Neural cell (in vitro differentiated cells): ENCODE measurements around the gene STK32A. TPM values are rescaled to one million over a fixed set of nuclear protein-coding genes. Genes with fewer than 3 reads are reported as not detected.

ENCODE experiments used
- H2AFZ ChIP-seq: fragments of 200-600, 300-800 bp; sonication (generic), shearing (Covaris generic); 2 replicates; pipeline ENCODE4 v1.6.0; 2014; ENCODE audit warnings: low read depth, mild to moderate bottlenecking, antibody characterized with exemption, low read length, moderate library complexity
- H3F3A ChIP-seq: fragments of 200-600 bp; shearing (Covaris generic); 2 replicates; pipeline ENCODE4 v1.6.1; 2016; ENCODE audit warnings: mild to moderate bottlenecking, moderate library complexity, mixed read lengths, antibody characterized with exemption, low read length; ENCODE audit not compliant: insufficient read depth, poor library complexity, severe bottlenecking
- H3K27ac ChIP-seq: fragments of 200-600, 300-800 bp; sonication (generic), shearing (Covaris generic); 2 replicates; pipeline ENCODE4 v1.5.1; 2014; ENCODE audit warnings: mild to moderate bottlenecking, low read length, moderate library complexity
- H3K27me3 ChIP-seq: fragments of 300-800, 200-600 bp; sonication (generic), shearing (Covaris generic); 2 replicates; pipeline ENCODE4 v1.6.0; 2014; ENCODE audit warnings: mild to moderate bottlenecking, low read depth, low read length, moderate library complexity; ENCODE audit not compliant: insufficient read depth
- H3K36me3 ChIP-seq: fragments of 300-800, 200-600 bp; sonication (generic), shearing (Covaris generic); 2 replicates; pipeline ENCODE4 v1.5.1; 2014; ENCODE audit warnings: mild to moderate bottlenecking, antibody characterized with exemption, low read length, moderate library complexity; ENCODE audit not compliant: insufficient read depth
- H3K4me2 ChIP-seq: fragments of 300-800, 200-600 bp; sonication (generic), shearing (Covaris generic); 2 replicates; pipeline ENCODE4 v1.6.0; 2014; ENCODE audit warnings: mild to moderate bottlenecking, low read length
- H3K4me3 ChIP-seq: fragments of 300-800, 200-600 bp; sonication (generic), shearing (Covaris generic); 2 replicates; pipeline ENCODE4 v1.5.1; 2014; ENCODE audit warnings: mild to moderate bottlenecking, low read length, moderate library complexity
- H3K79me2 ChIP-seq: fragments of 200-600 bp; shearing (Covaris generic); replicated peaks from 2 replicates; pipeline ENCODE4 v1.6.0; 2014; ENCODE audit warnings: mild to moderate bottlenecking, low read length, moderate library complexity; ENCODE audit not compliant: insufficient read depth
- H3K9ac ChIP-seq: fragments of 300-800, 200-600 bp; sonication (generic), shearing (Covaris generic); 2 replicates; pipeline ENCODE4 v1.6.1; 2016; ENCODE audit warnings: mild to moderate bottlenecking, low read length, mixed read lengths
- H3K9me2 ChIP-seq: fragments of 200-600 bp; shearing (Covaris generic); 2 replicates; pipeline ENCODE4 v1.6.1; 2016; ENCODE audit warnings: mild to moderate bottlenecking, low read length, mixed read lengths; ENCODE audit not compliant: insufficient read depth
- H3K9me3 ChIP-seq: fragments of 200-600, 300-800 bp; sonication (generic), shearing (Covaris generic); 2 replicates; pipeline ENCODE4 v1.6.1; 2016; ENCODE audit warnings: mild to moderate bottlenecking, mixed run types, low read length, moderate library complexity, mixed read lengths
- H4K20me1 ChIP-seq: fragments of 200-600 bp; shearing (Covaris generic); 2 replicates; pipeline ENCODE4 v1.6.1; 2016; ENCODE audit warnings: mild to moderate bottlenecking, mixed run types; ENCODE audit not compliant: insufficient read depth
- EP300 ChIP-seq: fragments of 450-650 bp; conservative IDR thresholded peaks from 2 replicates; pipeline ENCODE4 v1.6.1; 2014; ENCODE audit warnings: antibody characterized with exemption, mild to moderate bottlenecking, moderate library complexity; ENCODE audit not compliant: poor library complexity, severe bottlenecking
- EZH2 ChIP-seq: fragments of 200-600, 300-800 bp; shearing (Covaris generic), sonication (generic); IDR thresholded peaks from 2 replicates; pipeline ENCODE4 v1.6.1; 2014; ENCODE audit warnings: antibody characterized with exemption, low read length, borderline replicate concordance, mild to moderate bottlenecking; ENCODE audit not compliant: insufficient read depth, poor library complexity, severe bottlenecking
- MXI1 ChIP-seq: fragments of 450-650 bp; conservative IDR thresholded peaks from 2 replicates; pipeline ENCODE4 v1.6.1; 2014; ENCODE audit warnings: antibody characterized with exemption, mild to moderate bottlenecking; ENCODE audit not compliant: poor library complexity, severe bottlenecking
- POLR2AphosphoS5 ChIP-seq: IDR thresholded peaks from 2 replicates; pipeline ENCODE4 v1.6.1; 2012
- RAD21 ChIP-seq: fragments of 450-650 bp; conservative IDR thresholded peaks from 2 replicates; pipeline ENCODE4 v1.6.1; 2014; ENCODE audit warnings: antibody characterized with exemption, mild to moderate bottlenecking, moderate library complexity
- SMC3 ChIP-seq: fragments of 450-650 bp; conservative IDR thresholded peaks from 2 replicates; pipeline ENCODE4 v1.6.1; 2014; ENCODE audit warnings: antibody characterized with exemption, mild to moderate bottlenecking, moderate library complexity; ENCODE audit not compliant: poor library complexity
- TAF1 ChIP-seq: IDR thresholded peaks from 2 replicates; pipeline ENCODE4 v1.6.1; 2012; ENCODE audit warnings: low read depth
- polyA plus RNA-seq: library from polyadenylated mRNA; depleted of rRNA; stranded (reverse); fragments of >200 nt; gene quantifications from 2 replicates; pipeline ENCODE4 v1.2.3, GENCODE V29; 2014
- TF ChIP-seq, protein P1 (sequence below): fragments of 450-650 bp; IDR thresholded peaks from 2 replicates; pipeline ENCODE4 v1.5.1; 2014; ENCODE audit warnings: antibody characterized with exemption, mild to moderate bottlenecking, moderate library complexity; ENCODE audit not compliant: poor library complexity, severe bottlenecking
- TF ChIP-seq, protein P2 (sequence below): IDR thresholded peaks from 2 replicates; pipeline ENCODE4 v1.6.1; 2012; ENCODE audit warnings: borderline replicate concordance

STK32A gene
- polyA plus RNA-seq, 1 donor from 2014 or later, result 23.1 TPM

DNA sequence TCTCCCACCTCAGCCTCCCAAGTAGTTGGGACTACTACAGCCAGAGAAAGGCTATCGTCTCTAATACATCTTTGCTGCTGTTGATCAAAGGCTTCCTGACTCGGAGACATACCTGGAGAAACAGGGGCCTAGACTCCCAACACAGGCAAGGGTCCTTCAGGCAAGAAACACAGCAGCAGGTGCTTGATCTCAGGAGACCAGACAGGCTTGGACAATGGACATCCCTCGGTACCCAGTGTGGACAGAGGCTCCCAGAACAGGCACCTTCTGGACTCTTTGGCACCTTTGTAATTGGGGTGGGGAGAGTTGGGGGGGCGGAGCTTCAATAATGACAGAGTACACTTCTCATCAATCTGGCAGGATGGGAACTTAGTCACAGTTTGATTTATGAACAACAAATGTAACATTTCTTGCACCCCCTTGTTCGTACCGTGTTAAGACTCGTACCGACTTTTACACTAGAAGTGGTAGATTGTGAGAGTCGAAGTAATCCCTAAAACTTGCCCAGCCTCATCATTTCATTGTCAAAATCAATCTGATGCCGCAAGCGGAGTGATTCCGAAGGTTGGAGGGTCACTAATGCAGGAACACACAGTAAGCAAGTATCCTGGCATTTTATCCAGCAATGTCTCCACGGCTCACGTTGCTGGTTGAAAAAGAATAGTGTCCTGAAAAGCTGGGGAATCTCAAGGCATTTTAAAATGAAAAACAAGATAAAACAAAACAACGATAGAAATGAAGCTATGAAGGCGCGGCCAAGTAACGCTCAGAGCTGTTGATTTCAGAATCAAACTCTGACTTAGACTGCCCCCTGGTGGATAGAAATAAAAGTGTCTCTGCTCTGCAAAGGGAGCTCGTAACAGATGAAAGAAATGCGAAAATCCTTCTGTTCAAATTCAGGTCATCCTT, 46.4 kb upstream of the STK32A start:
- Histone ChIP-seq H3K27me3 (no peaks in the 10 kb centered on the region), H3K36me3 (no peaks in the 10 kb centered on the region), H3K9me3 (no peaks in the 10 kb centered on the region), H4K20me1 (no peaks in the 10 kb centered on the region), H3K4me3 (no peak overlapping the region), H3K4me2 (no peak overlapping the region), H3K9ac (no peak overlapping the region), H3K27ac (no peak overlapping the region), H3K79me2 (no peaks in the 10 kb centered on the region), H3F3A (no peaks in the 10 kb centered on the region), H3K9me2 (no peaks in the 10 kb centered on the region), H2AFZ (no peak overlapping the region)
- TF ChIP-seq SMC3 (peak; percentile 94), RAD21 (peak; percentile 91), EP300 (no peak)
- TF ChIP-seq, protein P1, sequence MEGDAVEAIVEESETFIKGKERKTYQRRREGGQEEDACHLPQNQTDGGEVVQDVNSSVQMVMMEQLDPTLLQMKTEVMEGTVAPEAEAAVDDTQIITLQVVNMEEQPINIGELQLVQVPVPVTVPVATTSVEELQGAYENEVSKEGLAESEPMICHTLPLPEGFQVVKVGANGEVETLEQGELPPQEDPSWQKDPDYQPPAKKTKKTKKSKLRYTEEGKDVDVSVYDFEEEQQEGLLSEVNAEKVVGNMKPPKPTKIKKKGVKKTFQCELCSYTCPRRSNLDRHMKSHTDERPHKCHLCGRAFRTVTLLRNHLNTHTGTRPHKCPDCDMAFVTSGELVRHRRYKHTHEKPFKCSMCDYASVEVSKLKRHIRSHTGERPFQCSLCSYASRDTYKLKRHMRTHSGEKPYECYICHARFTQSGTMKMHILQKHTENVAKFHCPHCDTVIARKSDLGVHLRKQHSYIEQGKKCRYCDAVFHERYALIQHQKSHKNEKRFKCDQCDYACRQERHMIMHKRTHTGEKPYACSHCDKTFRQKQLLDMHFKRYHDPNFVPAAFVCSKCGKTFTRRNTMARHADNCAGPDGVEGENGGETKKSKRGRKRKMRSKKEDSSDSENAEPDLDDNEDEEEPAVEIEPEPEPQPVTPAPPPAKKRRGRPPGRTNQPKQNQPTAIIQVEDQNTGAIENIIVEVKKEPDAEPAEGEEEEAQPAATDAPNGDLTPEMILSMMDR, result peak; percentile 89

DNA sequence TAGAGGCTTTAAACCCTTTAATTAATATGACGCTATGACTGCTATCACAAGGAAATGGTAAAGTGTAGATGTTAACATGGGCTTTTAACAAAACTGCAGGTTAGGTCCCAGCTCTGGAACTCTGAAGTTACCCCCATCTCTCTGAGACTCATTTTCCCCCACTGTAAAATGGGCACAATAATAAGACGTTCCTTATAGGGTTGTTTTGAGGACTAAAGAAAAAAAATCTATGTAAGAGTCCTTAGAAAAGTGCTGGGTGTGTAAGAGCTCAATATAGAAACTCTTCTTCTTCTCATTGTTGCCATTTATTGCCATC, 45.8 kb upstream of the STK32A start:
- Histone ChIP-seq H2AFZ (no peak overlapping the region), H3K79me2 (no peaks in the 10 kb centered on the region), H3K36me3 (no peaks in the 10 kb centered on the region), H3F3A (no peaks in the 10 kb centered on the region), H3K9me3 (no peaks in the 10 kb centered on the region), H3K9ac (no peak overlapping the region), H3K4me3 (no peak overlapping the region), H4K20me1 (no peaks in the 10 kb centered on the region), H3K9me2 (no peaks in the 10 kb centered on the region), H3K27me3 (no peaks in the 10 kb centered on the region), H3K4me2 (no peak overlapping the region), H3K27ac (no peak overlapping the region)
- TF ChIP-seq MXI1 (no peak), EP300 (no peak), TAF1 (no peak), SMC3 (no peak), EZH2 (no peak), RAD21 (no peak), POLR2AphosphoS5 (no peak)
- TF ChIP-seq, protein P2, sequence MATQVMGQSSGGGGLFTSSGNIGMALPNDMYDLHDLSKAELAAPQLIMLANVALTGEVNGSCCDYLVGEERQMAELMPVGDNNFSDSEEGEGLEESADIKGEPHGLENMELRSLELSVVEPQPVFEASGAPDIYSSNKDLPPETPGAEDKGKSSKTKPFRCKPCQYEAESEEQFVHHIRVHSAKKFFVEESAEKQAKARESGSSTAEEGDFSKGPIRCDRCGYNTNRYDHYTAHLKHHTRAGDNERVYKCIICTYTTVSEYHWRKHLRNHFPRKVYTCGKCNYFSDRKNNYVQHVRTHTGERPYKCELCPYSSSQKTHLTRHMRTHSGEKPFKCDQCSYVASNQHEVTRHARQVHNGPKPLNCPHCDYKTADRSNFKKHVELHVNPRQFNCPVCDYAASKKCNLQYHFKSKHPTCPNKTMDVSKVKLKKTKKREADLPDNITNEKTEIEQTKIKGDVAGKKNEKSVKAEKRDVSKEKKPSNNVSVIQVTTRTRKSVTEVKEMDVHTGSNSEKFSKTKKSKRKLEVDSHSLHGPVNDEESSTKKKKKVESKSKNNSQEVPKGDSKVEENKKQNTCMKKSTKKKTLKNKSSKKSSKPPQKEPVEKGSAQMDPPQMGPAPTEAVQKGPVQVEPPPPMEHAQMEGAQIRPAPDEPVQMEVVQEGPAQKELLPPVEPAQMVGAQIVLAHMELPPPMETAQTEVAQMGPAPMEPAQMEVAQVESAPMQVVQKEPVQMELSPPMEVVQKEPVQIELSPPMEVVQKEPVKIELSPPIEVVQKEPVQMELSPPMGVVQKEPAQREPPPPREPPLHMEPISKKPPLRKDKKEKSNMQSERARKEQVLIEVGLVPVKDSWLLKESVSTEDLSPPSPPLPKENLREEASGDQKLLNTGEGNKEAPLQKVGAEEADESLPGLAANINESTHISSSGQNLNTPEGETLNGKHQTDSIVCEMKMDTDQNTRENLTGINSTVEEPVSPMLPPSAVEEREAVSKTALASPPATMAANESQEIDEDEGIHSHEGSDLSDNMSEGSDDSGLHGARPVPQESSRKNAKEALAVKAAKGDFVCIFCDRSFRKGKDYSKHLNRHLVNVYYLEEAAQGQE, result no peak
- TF ChIP-seq, protein P1, result no peak
